ENCODE data around the gene TPCN1. TPM values are rescaled to one million over a fixed set of nuclear protein-coding genes. Genes with fewer than 3 reads are reported as not detected.
A peak's percentile ranks its signal among the peaks of the same experiment; 100 is the strongest.

Gene TPCN1
- total RNA-seq, 1 donor from 2014 or later: 34.9 TPM

- no peak for DNase-seq (ENCODE audit: low read depth)
- no peaks in the 10 kb centered on the region for H3K36me3 ChIP-seq (ENCODE audit: control insufficient read depth, insufficient read depth, low read length)
- no peaks in the 10 kb centered on the region for H3K27me3 ChIP-seq (ENCODE audit: control insufficient read depth, insufficient read depth, low read length)
- TF ChIP-seq, protein P1, sequence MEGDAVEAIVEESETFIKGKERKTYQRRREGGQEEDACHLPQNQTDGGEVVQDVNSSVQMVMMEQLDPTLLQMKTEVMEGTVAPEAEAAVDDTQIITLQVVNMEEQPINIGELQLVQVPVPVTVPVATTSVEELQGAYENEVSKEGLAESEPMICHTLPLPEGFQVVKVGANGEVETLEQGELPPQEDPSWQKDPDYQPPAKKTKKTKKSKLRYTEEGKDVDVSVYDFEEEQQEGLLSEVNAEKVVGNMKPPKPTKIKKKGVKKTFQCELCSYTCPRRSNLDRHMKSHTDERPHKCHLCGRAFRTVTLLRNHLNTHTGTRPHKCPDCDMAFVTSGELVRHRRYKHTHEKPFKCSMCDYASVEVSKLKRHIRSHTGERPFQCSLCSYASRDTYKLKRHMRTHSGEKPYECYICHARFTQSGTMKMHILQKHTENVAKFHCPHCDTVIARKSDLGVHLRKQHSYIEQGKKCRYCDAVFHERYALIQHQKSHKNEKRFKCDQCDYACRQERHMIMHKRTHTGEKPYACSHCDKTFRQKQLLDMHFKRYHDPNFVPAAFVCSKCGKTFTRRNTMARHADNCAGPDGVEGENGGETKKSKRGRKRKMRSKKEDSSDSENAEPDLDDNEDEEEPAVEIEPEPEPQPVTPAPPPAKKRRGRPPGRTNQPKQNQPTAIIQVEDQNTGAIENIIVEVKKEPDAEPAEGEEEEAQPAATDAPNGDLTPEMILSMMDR (IDR thresholded peaks at IDR 0.05; ENCODE audit: insufficient read depth, low read length, poor library complexity, severe bottlenecking): no peak
- no peak overlapping the region for H3K4me3 ChIP-seq (ENCODE audit: low read depth, low read length)
Measured at GRCh38 chr12:113333418-113333750, 112.1 kb downstream of the TPCN1 start.

- Histone ChIP-seq H3K36me3 (ENCODE audit: control insufficient read depth, insufficient read depth, low read length) (no peaks in the 10 kb centered on the region), H3K4me3 (ENCODE audit: low read depth, low read length) (peak overlapping the region; percentile 67), H3K27me3 (ENCODE audit: control insufficient read depth, insufficient read depth, low read length) (no peaks in the 10 kb centered on the region)
- DNase-seq (ENCODE audit: low read depth): no peak
- TF ChIP-seq, protein P1 (IDR thresholded peaks at IDR 0.05; ENCODE audit: insufficient read depth, low read length, poor library complexity, severe bottlenecking): no peak
Measured at GRCh38 chr12:113333877-113334785, 112.9 kb downstream of the TPCN1 start.

DNA sequence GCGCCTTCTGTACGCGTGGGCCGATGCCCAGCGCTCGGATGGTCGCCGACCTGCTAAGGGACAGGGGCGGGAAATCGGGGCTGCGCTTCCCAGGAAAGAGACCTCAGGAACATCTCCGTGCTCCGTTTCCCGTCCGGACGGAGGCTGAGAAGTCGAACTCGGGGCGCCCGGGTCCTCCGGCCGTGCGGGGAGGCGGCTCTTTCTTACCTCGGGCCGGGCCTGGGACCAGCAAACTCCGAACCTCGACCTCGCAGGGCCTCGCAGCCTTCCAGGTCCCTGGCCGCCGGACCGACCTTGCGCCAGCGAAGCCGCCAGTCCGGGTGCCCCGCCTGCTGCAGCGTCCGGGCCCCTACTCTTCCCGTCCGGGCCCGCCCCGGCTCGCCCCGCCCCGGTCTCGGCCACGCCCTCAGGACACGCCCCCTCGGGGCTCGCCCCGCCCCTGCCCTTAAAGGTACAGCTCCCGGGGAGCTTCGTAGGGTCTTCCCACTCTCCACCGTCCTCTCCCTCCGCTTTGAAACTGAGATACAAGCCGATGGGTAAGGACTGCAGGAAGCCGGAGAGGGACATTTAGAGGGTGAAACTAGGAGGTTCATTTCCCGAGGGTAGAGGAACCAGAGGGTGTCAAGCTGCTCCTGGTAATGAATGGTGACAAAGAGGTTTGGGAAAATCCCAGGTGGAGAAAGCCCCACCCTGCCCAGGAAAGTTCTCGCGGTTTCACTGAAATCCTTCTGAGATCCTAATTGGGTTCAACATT, 113.7 kb downstream of the TPCN1 start, which contains the start of gene SLC8B1:
SLC8B1 (minus strand) TSS at position 324 of the 754 bp plus-strand sequence. CDS start 2,231 bp downstream, outside the sequence.
- peak within 1 kb of the TSS; percentile 67 for H3K4me3 ChIP-seq (ENCODE audit: low read depth, low read length)
- TF ChIP-seq, protein P1 (IDR thresholded peaks at IDR 0.05; ENCODE audit: insufficient read depth, low read length, poor library complexity, severe bottlenecking): no peak
- no peaks in the 10 kb centered on the region for H3K27me3 ChIP-seq (ENCODE audit: control insufficient read depth, insufficient read depth, low read length)
- DNase-seq (ENCODE audit: low read depth): no peak
- H3K36me3 ChIP-seq (ENCODE audit: control insufficient read depth, insufficient read depth, low read length): no peaks in the 10 kb centered on the region

DNA sequence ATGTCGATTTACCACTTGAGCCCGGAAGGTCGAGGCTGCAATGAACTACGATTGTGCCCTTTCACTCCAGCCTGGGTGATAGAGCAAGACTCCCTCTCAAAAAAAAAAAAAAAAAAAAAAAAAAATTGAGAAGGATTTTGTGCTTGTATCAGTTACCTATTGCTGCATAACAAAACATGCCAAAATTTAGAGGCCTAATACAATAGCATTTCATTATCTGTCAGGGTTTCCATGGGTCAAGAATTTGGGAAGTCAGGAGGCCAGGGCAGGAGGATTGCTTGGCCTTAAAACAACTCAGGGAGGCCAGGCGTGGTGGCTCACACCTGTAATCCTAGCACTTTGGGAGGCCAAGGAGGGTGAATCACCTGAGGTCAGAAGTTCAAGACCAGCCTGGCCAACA, 118.3 kb downstream of the TPCN1 start:
- TF ChIP-seq, protein P1 (IDR thresholded peaks at IDR 0.05; ENCODE audit: insufficient read depth, low read length, poor library complexity, severe bottlenecking): no peak
- Histone ChIP-seq H3K36me3 (ENCODE audit: control insufficient read depth, insufficient read depth, low read length) (no peaks in the 10 kb centered on the region), H3K27me3 (ENCODE audit: control insufficient read depth, insufficient read depth, low read length) (no peaks in the 10 kb centered on the region), H3K4me3 (ENCODE audit: low read depth, low read length) (no peak overlapping the region)
- DNase-seq (ENCODE audit: low read depth): no peak

GRCh38 chr12:113340061-113340460, 118.8 kb downstream of the TPCN1 start:
- no peaks in the 10 kb centered on the region for H3K36me3 ChIP-seq (ENCODE audit: control insufficient read depth, insufficient read depth, low read length)
- no peaks in the 10 kb centered on the region for H3K27me3 ChIP-seq (ENCODE audit: control insufficient read depth, insufficient read depth, low read length)
- no peak overlapping the region for H3K4me3 ChIP-seq (ENCODE audit: low read depth, low read length)
- DNase-seq (ENCODE audit: low read depth): no peak
- TF ChIP-seq, protein P1 (IDR thresholded peaks at IDR 0.05; ENCODE audit: insufficient read depth, low read length, poor library complexity, severe bottlenecking): no peak
